ENCODE measurements around the gene HPGD. TPM values are rescaled to one million over a fixed set of nuclear protein-coding genes. Genes with fewer than 3 reads are reported as not detected.

HPGD gene
- total RNA-seq, 4 donors from 2014 or later: 1.0 to 7.2 (median 2.7) TPM

DNA sequence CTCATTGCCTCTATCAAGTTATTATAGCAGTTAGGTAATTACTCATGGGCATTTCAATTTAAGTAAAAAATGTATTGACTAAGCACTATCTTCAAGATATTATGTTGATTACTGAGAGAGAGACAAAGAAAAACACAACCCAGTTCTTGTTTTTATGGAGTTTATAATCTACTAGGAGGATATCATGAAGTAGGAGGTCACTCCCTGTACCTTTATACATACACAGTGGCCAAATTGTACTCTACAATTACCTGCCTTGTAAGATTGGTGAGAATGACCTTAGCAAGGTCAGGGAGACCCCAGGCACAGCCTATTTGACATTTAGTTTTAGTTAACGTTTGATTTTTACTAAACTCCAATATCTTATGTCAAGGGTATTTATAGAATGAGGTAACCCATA lies 5.5 kb downstream of the HPGD start:
- Histone ChIP-seq H3K27ac (no peak overlapping the region), H3K9me3 (no peaks in the 10 kb centered on the region), H3K27me3 (no peaks in the 10 kb centered on the region), H3K4me1 (peaks cover 0 to 4% (median 0%) of the 10 kb centered on the region in 4 donors), H3K36me3 (no peaks in the 10 kb centered on the region), H3K4me3 (no peak overlapping the region)
- TF ChIP-seq, protein P1, sequence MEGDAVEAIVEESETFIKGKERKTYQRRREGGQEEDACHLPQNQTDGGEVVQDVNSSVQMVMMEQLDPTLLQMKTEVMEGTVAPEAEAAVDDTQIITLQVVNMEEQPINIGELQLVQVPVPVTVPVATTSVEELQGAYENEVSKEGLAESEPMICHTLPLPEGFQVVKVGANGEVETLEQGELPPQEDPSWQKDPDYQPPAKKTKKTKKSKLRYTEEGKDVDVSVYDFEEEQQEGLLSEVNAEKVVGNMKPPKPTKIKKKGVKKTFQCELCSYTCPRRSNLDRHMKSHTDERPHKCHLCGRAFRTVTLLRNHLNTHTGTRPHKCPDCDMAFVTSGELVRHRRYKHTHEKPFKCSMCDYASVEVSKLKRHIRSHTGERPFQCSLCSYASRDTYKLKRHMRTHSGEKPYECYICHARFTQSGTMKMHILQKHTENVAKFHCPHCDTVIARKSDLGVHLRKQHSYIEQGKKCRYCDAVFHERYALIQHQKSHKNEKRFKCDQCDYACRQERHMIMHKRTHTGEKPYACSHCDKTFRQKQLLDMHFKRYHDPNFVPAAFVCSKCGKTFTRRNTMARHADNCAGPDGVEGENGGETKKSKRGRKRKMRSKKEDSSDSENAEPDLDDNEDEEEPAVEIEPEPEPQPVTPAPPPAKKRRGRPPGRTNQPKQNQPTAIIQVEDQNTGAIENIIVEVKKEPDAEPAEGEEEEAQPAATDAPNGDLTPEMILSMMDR (IDR thresholded peaks at IDR 0.05): no peak
- TF ChIP-seq POLR2A (IDR thresholded peaks at IDR 0.05) (no peak), EP300 (IDR thresholded peaks at IDR 0.05) (no peak)
- WGBS, 2 donors: 74 to 79% methylated on average over 1 of the region's 1 CpG
- DNase-seq (ENCODE audit: low spot score in 2 of 2): no peak

DNA sequence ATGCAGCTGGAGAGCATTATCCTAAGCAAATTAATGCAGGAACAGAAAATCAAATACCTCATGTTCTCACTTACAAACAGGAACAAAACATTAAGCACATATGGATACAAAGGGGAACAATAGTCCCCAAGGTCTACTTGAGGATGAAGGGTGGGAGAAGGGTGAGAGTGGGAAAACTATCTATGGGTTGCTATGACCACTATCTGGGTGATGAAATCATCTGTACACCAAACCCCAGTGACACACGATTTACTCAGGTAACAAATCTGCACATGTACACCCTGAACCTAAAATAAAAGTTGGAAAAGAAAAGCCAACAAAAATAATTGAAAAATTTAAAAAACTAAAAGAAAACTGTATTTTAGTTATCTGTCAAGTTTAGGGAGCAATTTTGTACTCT lies 5.9 kb downstream of the HPGD start:
- Histone ChIP-seq H3K4me3 (no peak overlapping the region), H3K4me1 (no peaks in the 10 kb centered on the region), H3K27me3 (no peaks in the 10 kb centered on the region), H3K27ac (no peak overlapping the region), H3K9me3 (no peaks in the 10 kb centered on the region), H3K36me3 (no peaks in the 10 kb centered on the region)
- no peak for DNase-seq (ENCODE audit: low spot score in 2 of 2)
- 79 to 82% methylated on average over 1 of the region's 1 CpG for WGBS, 2 donors
- TF ChIP-seq EP300 (IDR thresholded peaks at IDR 0.05) (no peak), POLR2A (IDR thresholded peaks at IDR 0.05) (no peak)
- TF ChIP-seq, protein P1 (IDR thresholded peaks at IDR 0.05): no peak

DNA sequence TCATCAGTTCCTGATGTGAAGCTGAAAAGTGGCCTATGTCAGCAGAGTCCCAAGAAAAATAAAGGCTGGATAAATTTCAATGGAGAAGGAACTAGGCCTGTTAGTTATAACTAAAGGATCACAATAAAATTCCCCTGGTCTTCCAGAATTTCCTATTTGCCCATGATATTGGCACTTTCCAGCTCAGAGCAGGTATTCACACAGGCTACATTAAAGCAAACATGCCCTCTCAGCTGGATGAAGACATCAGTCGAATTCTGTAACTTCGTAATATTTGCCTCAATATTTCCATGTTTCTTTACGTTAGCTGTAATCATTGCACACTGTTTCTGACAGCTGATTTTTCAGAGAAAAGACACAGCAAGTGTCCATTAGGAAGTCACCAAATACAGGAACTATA lies 9.5 kb downstream of the HPGD start:
- no peak overlapping the region for H3K27ac ChIP-seq
- no peaks in the 10 kb centered on the region for H3K4me1 ChIP-seq
- H3K36me3 ChIP-seq: no peaks in the 10 kb centered on the region
- no peak for DNase-seq (ENCODE audit: low spot score in 2 of 2)
- H3K4me3 ChIP-seq: no peak overlapping the region
- WGBS, 2 donors: 62% methylated on average over 3 of the region's 3 CpGs
- H3K27me3 ChIP-seq: no peaks in the 10 kb centered on the region
- TF ChIP-seq POLR2A (IDR thresholded peaks at IDR 0.05) (no peak), EP300 (IDR thresholded peaks at IDR 0.05) (no peak)
- TF ChIP-seq, protein P1 (IDR thresholded peaks at IDR 0.05): no peak
- H3K9me3 ChIP-seq: no peaks in the 10 kb centered on the region

DNA sequence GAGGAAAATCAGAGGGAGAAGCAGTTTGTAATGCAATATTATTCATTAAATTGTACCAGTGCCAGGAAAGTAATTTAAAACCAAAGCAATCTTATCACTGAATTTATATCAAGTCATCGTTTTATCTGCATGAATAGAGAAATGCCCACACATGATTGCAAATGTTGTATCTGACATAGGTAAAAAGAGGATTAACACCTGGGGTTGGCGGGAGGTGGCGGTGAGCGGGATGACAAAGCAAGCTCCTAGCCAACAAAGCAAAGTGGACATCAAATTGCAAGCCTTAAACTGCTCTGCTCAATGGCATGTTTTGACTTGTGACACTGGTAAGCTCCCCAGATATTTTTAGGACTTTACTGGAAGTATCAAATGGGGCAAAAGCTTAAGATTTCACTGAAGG lies 16.4 kb downstream of the HPGD start:
- Histone ChIP-seq H3K36me3 (no peaks in the 10 kb centered on the region), H3K9me3 (no peaks in the 10 kb centered on the region), H3K27me3 (no peaks in the 10 kb centered on the region), H3K4me3 (no peak overlapping the region), H3K4me1 (no peaks in the 10 kb centered on the region), H3K27ac (no peak overlapping the region)
- TF ChIP-seq EP300 (IDR thresholded peaks at IDR 0.05) (no peak), POLR2A (IDR thresholded peaks at IDR 0.05) (no peak)
- no peak for DNase-seq (ENCODE audit: low spot score in 2 of 2)
- WGBS, 2 donors: 84 to 92% methylated on average over 4 of the region's 4 CpGs

DNA sequence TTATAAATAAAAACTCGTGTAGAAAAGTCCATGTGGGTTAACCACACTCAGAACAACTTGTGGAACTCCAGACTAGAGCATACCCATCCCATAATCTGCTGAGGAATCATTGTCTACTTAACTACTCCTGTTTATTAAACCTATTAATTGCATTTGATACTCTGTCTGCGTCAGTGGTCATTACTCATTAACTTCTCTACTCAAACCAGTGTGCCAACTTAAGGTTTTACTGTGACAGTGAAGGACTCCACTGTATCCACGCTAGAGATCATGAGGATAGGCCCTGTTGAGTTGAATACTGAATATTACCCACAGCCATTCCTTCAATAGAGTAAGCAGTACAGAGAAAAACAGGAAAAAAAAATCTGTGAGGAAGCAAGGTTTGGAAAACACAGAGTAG lies 17.3 kb downstream of the HPGD start:
- 78 to 87% methylated on average over 3 of the region's 3 CpGs for WGBS, 2 donors
- no peaks in the 10 kb centered on the region for H3K36me3 ChIP-seq
- H3K4me3 ChIP-seq: no peak overlapping the region
- DNase-seq (ENCODE audit: low spot score in 2 of 2): no peak
- no peaks in the 10 kb centered on the region for H3K4me1 ChIP-seq
- H3K27me3 ChIP-seq: no peaks in the 10 kb centered on the region
- no peak for TF ChIP-seq POLR2A (IDR thresholded peaks at IDR 0.05)
- TF ChIP-seq, protein P1 (IDR thresholded peaks at IDR 0.05): no peak
- TF ChIP-seq EP300 (IDR thresholded peaks at IDR 0.05): no peak
- H3K27ac ChIP-seq: no peak overlapping the region
- no peaks in the 10 kb centered on the region for H3K9me3 ChIP-seq

Data from tibial nerve (tissue), 4 donors.